GM19238 (cell line): ENCODE data around the gene WDR18.

Source experiments
- DNase-seq: peaks from one replicate; pipeline ENCODE4 v3.0.0; 2011; ENCODE audit warnings: low spot score; ENCODE audit not compliant: insufficient read length

WDR18 gene, protein sequence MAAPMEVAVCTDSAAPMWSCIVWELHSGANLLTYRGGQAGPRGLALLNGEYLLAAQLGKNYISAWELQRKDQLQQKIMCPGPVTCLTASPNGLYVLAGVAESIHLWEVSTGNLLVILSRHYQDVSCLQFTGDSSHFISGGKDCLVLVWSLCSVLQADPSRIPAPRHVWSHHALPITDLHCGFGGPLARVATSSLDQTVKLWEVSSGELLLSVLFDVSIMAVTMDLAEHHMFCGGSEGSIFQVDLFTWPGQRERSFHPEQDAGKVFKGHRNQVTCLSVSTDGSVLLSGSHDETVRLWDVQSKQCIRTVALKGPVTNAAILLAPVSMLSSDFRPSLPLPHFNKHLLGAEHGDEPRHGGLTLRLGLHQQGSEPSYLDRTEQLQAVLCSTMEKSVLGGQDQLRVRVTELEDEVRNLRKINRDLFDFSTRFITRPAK

DNA sequence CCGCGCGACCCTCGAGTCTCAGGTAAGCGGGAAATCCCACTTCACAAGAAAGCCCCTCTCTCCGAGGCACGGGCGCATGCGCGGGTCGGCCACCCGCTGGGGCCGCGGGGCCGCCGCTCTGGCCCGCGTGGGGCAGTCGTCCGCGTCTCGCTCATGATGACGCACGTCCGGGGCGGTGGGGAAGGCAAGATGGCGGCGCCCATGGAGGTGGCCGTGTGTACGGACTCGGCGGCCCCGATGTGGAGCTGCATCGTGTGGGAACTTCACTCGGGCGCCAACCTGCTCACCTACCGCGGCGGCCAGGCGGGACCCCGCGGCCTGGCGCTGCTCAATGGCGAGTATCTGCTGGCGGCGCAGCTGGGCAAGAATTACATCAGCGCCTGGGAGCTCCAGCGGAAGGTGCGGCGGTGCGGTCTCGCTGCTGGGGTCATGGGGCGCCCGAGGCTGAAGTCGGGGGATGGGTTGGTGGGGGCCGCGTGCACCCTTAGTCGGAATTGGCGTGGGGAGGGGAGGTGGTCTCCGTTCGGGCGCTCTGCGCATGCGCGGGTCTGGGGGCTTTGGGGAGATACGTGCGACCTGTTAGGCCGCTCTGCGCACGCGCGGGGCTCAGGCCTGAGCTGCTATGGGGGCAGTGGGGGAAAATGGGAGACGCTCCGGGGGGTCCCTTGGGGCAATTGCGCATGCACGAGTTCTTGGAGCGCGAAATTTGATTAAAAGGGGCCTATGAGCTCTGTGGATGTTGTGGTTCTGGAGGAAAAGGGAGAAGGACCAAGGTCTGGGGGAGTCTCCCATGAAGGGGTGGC, at the start of gene WDR18:
Gene WDR18 (plus strand): TSS at position 181 of the 803 bp plus-strand sequence. CDS start 9 bp downstream, at position 190.
- DNase-seq, result peak; percentile 100

DNA sequence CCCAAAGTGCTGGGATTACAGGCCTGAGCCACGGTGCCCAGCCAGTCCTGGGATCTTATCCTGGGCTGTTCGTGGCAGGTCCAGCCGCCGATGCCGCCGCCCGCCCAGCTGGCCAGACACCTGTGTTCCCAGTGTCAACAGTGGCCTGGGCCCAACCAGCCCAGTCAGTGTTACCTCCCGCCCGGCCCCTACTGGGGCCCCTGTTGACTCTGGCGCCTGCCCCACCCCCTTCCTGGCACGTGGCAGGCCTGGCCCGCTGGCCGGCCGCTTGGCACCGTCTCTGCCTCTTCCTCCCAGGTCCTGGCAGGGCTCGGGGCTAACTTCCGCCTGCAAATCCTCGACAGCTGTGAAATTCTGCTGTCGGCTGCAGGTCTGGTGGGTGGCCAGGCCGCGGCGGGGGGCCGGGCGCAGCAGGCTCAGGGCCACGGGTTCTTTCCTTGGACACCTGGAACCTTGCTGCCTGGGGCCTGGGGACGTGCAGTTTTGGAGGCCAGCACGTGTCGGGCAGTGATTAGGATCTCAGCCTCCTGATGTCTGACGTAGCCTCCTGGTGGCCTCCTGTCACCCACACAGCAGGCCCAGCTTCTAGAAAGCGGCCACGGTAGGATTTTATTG, 49.2 kb upstream of the WDR18 start:
- no peak for DNase-seq

DNA sequence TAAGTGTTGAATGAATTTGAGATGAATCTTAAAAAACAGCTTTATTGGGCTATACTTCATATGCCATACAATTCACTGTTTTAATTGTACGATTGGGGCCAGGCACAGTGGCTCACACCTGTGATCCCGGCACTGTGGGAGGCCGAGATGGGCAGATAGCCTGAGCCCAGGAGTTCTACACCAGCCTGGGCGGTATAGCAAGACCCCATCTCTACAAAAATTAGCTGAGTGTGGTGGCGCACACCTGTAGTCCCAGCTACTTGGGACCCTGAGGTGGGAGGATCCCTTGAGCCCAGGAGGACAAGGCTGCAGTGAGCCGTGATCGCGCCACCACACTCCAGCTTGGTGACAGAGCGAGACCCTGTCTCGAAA, 48.0 kb upstream of the WDR18 start:
- no peak for DNase-seq

GRCh38 chr19:937259-937694, 46.9 kb upstream of the WDR18 start:
- no peak for DNase-seq

- DNase-seq, result no peak
Measured at GRCh38 chr19:938233-938923, 45.8 kb upstream of the WDR18 start.

- no peak for DNase-seq
Measured at GRCh38 chr19:939439-939838, 44.7 kb upstream of the WDR18 start.

DNA sequence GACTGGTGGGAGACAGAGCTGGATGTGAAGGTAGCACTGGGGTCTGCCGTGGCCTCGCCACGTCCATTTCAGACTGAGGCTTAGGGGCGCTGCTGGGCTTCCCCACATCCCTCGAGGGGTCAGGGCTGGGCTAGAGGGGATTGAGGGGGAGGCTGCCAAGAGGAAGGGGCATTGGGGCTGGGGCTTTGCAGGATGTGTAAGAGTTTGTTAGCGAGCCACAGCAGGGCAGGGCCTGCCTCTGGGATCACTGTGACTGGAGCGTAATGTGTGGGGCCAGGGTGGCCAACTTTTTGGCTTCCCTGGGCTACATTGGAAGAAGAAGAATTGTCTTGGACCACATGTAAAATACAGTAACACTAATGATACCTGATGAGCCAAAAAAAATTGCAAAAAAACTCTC, 44.2 kb upstream of the WDR18 start:
- DNase-seq, result no peak

GRCh38 chr19:940591-941291, 43.4 kb upstream of the WDR18 start:
- no peak for DNase-seq

DNA sequence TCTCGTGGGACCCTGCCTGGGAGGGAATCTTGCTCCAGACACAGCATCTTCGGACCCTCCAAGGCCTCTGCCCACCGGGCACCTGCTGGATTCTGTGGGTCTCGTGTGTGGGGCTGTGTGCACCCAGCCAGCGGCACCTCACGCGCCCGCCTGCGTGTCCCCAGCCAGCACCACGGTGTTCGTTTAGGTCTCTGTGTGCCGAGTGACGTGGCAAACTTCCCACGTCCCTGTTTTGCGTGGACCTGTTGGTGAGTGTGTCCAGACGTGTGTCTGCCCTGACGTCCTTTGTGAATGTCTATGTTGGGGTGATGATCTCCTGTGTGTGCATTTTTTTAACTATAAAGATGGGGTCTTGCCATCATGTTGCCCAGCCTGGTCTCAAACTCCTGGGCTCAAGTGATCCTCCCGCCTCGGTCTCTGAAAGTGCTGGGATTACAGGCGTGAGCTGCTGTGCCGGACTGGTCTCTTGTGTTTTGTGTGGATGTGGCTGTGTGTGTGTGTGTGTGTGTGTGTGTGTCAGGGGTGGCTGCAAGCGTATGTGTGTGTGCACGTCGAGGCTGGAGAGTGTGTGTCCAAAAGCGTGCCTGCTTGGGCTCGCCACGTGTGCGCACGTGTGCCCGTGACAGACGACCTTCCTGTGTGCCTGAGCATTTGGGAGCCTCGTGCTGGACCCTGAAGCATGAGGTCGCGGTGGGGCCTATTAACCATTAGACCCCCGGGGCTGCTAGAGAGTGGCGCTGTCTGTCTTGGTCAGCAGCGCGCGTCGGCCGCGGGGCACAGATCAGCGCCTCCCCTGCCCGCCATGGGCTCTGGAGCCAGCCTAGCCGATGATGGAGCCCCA, 42.6 kb upstream of the WDR18 start:
- DNase-seq, result no peak

DNA sequence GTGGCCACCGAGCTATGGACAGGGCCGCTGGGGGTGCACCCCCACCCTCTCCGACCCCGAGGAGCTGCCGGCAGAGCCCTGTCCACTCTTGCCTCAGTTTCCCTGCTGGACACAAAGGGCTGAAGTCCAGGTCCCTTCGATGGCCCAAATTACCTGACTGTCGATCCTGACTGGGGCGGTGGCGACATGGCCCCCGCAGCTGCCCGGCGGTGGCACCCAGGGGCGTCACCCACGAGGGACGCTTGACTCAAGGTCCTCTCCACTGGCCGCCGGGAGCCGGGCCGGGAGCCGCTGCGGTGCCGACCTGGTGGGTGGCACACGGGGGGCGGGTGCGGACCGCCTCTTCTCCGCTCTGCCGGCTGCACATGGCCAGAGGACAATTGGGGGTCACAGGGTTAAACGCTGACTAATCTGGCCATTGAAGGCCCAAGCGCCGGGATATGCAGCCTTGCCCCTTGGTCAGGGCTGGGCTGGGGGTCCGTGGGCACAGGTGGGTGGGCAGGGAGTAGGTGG, 42.0 kb upstream of the WDR18 start:
- DNase-seq, result no peak

DNA sequence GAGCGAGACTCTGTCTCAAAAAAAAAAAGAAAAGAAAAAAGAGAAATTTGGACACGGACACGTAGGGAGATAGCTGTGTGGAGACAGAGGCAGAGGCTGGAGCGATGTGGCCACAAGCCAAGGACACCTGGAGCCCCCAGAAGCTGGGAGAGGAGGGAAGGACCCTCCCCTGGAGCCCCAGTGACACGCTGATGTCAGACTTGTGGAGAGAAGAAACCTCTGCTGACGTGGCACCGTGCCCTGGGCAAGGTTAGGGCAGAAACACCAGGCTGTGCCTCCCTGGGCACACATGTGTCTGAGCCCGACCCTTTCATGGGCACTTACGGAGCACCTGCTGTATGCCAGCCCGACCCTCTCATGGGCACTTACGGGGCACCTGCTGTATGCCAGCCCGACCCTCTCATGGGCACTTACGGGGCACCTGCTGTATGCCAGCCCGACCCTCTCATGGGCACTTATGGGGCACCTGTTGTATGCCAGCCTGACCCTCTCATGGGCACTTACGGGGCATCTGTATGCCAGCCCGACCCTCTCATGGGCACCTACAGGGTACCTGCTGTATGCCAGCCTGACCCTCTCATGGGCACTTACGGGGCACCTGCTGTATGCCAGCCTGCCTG, 40.5 kb upstream of the WDR18 start:
- no peak for DNase-seq

DNA sequence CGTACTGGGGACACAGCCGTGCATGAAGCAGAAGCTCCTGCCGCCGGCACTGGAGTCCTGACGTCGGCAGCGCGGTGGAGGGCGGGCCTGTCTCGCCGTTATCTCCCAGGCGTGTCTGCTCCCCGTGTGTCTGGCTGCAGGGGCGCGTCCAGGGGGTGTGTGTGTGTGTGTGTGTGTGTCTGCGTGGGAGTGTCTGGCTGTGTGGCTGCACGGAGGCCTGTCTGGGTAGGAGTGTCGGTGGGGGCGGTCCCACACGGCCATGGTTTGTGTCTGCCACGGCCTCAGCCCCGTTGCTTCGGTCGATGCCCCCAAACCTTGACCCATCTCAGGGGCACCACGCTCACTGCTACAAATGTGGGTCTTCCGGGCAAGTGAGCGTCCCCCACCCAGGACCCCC, 40.0 kb upstream of the WDR18 start:
- DNase-seq, result no peak

GRCh38 chr19:944663-945241, 39.4 kb upstream of the WDR18 start:
- DNase-seq, result no peak

GRCh38 chr19:945401-946252, 38.5 kb upstream of the WDR18 start:
- DNase-seq, result no peak

DNA sequence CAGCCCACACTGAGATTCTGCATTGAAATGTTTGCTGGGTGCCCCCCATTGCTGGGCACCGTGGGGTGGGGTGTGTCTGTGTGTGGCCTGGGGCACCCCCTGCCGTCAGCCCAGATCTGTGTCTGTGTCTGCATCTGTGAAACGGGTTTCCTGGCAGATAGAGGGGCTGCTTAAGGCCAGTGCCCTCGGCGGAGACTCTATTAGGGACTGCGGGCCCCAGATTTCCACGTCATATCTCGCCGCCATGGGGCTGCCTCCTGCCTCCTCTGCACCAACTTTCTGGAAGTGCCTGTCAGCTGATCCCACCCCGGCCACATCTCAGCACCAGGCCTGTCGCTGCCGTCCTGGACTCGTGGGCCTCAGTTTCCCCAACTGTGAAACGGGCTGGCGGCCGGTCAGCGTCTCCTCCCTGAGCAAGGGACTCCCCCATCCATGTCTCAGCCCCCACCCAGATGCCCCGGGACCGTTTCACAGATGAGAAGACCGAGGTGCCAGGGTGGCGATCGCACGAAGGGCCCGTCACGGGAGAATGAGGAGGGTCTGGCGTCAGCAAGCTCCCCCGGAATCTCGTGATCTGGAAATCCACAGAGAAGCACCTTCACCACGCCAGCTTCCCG, 36.9 kb upstream of the WDR18 start:
- no peak for DNase-seq

DNA sequence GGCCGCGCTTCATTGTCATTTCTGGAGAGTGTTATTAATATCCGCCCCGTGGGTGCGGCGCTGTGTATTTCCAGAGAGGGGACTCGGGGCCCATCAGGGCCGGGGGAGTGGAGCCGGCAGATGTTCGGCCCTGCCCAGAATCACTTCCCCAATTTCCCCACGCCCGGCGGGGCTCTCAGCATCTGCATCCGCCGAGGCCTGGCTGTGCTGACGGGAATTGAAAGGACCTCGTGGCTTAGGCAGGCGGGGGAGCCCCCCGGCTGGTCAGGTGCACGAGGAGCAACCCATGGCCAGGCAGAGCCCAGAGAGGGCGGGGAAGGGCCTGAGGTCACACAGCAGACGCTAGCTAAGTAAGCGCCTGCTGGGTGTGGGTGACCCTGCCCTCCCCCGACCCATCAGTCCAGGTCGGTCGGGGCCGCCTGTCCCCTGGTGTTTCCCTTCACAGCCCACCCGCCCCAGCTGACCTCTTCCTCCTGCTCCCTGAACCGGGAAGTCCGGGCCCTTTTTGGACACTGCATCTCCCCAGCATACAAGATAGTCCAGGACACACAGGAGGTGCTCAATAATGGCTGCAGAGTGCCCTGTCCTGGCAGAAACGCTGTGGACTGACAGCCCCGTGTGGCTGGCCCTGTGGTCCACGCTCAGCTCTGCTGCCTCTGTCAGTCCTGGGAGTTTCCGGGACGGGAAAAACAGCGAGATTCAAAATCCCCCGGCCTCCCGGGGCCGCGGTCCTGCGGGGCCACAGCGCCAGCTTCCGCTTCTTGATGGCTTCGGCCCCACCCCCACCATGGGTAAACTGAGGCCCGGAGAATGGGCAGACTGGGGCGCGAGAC, 36.2 kb upstream of the WDR18 start:
- peak; percentile 95 for DNase-seq
